Ramos (cell line): ENCODE data around the gene CRIM1.

Experiments
- in situ Hi-C: fragments of 300-500 bp; cut with MboI; formaldehyde crosslinking; loops from one replicate; pipeline ENCODE4 v1.14.3; 2022; ENCODE audit warnings: low sequenced_read_pairs; ENCODE audit not compliant: unreplicated experiment

The CRIM1 gene

DNA sequence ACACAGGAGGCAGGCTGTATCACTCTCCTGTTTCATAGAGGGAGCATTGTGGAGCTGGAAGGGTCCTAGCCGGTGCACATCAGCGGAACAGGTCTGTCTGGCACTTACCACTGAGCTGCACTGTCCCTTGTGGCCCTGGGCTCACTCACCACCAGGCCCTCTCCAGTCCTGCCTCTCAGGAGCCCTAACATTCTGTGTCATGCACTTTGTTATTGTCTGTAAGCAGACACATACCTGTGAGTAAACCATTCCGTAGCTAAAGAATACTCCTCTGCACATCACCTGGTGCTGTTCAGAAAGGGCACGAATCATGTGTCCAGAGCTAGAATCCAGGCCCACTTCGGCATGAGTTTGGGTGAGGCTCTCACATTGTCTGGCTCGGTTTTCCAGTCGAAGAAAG, 93.6 kb downstream of the CRIM1 start:
- in situ Hi-C loops: no loop called here

DNA sequence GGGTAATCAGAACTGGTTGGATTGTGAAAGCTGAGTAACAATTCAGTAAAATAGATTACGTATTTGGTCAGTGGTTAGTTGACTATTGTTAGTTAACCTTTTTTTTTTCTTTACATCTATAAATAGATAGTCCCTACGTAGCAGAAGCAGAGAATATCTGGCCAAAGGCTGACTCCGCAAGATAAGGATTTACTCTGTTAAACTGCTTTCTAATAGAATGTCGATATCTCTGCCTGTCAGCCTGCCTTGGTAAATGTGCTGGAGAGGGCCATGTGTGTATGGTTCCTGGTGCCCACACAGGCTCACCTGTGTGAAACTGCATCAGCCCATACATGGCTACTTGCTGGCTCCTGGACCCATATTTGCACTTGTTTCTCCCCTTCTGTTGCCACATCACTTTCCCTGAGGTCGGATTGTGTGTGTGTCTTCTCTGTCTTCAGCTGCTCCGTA, 94.4 kb downstream of the CRIM1 start:
- in situ Hi-C loops: no loop called here

DNA sequence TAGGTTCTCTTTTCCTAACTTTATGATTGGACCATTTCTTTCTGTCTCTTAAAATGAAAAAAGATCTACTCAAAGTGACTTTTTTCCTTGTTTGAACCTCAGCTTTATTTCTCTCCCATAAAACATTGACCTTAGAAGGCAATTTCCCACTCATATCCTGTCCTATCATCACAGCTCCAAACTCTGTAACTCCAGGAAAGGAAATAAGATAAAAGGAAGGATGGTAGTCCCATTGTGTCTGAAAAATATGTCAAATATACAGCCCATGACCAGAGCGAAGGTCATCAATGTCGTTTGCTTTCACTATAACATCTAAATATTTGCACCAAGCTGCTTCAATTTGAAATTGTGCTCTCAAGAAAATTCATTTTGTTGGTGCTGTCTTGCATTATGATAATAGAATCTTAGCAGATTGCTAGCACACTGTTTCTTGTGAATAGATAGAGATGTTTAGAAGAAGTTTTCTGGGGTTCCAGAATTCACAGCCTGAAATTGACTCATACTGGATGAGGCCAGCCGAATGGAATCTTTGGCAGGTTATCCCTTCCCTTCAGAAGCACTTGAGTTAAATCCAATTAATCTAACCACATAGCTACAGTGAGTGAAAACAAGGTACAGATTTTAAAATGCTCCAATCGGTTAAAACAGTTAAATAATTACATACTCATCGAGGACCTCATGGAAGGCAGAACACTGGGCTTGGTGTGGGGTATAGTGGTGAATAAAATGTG, 95.1 kb downstream of the CRIM1 start:
- in situ Hi-C loops: no loop called here

DNA sequence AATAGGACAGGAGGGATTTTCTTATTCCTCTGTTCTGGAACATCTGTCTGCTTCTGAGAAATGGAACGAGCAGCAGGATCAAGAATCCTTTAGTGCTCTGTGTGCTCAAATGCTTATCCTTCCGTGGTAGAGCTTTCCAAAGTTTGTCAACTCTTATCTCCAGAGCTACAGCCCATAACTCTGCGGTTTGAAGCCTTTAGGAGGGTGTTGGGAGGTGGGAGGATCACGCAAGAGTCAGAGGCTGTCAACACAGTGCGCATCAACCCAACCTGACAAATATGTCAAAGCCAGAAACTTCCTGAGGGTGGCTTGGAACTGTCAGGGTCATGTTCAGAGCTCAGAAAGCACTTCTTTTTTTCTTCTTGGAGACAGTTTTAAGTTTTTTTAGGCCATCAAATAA, 95.9 kb downstream of the CRIM1 start:
- in situ Hi-C loops: no loop called here

DNA sequence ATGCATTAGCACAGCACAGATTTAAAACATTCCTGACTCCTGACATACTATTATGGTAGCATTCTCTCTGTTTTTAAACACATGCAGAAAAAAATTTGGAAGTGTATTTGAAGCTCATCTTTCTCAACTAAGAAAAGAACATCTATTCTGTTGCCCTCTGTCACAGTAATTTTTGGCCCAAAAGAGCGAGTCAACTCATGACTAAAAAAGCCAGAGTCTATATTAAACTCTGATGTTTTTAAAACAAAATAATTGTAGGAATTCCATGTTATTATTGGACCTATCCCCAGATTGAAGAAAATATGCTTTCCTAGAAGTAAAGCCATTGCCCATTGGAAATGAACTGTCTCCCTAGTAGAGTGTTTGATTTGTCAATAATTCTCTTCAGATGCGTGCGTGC, 96.7 kb downstream of the CRIM1 start:
- in situ Hi-C loops: no loop called here

DNA sequence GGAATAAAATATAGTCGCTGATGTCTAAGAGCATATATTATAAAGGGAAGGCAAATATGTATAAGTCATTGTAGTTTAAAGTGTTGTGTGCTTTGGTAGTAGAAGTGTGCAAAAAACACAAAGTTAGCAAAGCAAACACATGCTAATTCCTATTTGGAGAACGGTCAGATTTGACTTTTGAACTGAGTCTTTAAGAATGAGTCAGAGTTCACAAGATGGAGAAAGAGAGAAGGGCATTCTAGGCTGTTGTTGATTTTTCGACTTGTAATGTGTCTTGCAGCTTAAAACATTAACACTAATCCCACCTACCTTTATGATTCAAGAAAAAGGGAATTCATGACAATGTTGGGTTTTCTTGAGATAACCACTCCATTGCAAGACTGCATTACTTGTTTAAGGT, 98.1 kb downstream of the CRIM1 start:
- in situ Hi-C loops: no loop called here

DNA sequence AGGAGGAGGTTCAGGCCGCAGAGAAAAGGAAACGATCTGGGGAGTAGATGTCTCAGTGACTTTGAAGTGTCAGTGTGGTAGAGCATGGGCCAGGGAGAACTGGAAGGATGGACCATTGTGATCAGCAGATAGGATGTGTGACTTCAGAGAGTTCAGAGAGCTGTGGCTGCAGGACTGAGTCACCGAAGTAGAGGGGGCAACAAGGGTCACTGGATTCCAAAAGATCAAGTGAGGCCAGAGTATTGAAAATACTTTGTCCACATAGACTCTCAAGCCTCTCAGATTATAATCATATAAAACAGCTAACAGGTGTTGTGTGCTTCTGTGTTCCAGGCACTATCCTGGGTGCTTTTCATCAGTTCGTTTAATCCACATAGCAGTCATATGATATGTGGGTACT, 99.4 kb downstream of the CRIM1 start:
- in situ Hi-C loops: no loop called here

DNA sequence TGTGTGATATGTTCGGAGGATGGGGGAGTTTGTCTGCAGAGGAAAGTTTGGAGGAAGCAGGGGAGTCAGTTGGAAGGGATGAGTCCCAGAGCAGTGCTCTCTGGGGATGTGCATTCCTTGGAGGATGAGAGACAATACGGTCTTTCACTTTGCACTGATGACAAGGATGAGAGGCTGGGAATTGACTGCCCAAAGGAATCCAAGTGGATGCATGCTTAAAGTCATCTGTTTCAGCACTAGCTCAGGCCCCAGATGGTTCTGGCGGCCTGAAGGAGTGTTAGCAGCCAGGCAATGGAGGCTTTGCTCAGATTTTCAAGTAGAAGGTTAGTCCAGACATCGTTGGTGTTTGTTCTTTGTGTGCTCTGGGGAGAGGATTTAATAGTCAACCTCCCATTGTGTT, 100.2 kb downstream of the CRIM1 start:
- in situ Hi-C loops: no loop called here

DNA sequence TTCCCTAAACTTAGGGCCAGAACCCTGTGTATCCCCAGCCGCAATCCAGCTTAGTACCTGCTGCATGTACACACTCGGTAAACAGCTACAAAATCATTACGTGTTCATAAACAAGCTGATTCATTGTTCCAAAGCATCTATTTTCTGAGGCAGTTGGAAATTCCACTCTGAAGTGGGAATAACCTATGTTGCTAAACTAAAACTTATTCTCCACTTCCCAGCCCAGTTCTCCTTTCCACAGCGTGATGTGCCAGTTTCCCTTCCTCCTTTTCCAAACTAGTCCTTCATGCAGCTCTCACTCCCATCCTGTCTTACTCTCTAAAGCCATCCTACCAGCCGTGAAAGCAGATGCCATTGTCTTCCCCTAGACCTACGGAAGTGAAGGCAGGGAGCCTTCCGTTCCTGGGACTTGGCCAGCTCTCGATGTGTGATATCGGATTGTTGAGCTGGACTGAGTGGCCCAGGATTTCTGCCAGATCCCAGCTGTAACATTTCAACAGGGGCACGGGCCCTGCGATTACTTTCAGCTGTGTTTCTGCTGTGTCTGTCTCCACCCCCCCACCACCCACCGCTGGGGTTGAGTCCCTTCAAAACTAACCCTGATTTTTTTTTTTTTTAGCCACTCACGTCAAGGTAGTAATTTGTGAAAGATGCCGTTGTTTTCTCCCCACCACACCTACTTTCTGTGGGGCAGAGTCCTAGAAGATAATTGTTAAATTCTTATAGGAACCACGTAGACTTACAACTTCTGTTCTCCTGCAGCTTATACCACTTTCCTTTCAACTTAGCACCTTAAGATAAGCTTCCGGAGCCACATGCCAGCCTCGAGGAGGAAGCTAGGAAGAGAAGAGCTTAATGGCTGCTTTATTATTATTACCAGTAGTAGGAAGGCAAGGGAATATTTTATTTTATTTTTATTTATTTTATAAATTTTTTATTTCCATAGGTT, 100.9 kb downstream of the CRIM1 start:
- in situ Hi-C loops: no loop called here

DNA sequence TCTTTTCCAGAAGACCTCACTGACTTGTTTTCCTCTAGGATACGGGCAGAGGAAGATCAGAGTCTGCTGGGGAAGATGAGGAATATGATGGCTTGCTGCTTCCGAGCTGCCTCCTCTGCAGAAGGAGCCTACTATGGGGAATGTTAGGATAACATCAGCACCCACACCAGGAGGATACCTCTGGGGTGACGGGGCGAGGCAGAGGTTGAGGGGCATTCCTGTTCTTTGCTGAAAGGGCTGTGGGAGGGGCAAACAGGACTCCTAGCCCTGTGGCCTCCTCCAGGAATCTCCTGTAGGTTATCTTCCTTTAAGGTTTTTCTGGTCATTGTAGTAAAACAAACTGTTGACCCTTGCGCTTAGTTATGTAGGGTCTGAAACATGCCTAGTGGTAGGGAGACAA, 102.5 kb downstream of the CRIM1 start:
- in situ Hi-C loops: no loop called here

DNA sequence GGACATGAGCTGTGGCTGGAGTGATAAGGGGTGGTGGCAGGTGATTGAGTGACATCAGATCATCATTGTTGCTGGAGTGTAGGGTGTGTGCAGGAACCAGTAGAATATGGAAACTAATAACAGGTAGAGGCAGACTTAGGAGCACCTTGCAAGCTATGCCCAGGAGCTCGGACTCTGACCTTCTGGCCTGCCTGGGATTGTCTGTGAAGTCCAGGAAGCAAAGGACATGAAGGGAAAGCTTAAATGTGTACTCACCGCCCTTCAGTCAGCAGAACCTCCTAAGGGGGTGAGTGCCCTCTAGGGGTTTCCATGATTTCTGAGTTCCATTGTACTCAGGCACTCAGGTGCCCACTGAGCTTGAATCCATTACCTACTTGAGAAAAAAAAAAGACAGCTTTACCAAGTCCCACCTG, 104.2 kb downstream of the CRIM1 start:
- in situ Hi-C loops: no loop called here

DNA sequence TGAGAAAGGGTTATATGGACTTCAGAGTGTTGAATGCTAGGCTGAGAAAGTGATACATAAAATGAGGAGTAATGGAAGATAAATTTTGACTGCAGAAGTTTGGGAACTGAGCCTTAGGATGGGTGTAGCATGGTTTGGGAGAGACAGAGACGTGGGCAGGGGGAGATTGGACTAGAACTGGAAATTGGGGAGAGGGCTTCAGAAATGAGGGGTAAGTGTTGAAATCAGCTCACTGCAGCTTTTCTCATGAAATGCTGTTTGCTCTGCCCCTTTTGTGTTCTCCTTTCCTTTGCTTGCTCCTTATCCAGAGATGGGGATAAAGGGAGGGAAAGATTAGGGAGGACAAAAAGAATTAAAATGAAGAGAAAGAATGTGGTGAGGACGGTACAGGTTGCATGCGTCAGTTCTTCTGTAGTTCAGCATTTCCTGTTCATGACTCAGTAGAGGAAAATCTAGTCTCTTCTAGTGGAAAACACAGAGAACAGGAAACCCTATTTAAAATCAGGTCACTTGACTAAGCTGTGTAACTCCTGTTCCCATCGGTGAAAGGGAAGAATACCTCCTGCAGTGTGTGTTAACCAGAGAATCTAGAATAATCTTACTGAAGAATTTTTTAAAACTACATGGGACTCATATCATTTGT, 105.6 kb downstream of the CRIM1 start:
- in situ Hi-C loops: no loop called here

DNA sequence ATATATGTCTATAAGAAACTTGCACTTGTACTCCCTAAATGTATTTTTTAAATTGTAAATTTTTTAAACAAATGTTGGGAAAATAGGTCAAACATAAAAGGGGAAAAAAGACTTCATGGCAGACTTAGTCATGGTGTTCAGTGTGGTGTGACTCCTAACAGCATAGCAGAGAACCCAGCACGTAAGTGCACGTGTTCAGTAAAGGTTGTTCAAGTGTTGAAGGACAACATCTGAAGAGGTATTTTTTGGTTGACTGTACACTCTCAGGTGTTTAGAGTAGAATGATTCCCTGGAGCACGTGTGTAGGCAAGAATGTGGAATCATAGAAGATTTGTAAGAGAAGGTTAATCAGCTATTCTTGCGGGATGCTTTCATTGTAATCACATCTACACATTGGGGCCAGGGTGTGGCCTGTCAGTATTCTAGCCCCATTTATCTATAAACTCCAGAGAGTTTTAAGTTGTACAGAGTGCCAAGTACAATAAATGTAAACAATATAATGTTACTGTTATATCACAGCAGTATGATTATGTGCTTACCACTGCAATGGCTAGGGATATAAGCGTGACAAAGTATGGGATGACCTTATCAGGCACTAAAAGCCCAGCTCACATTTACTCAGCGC, 106.8 kb downstream of the CRIM1 start:
- in situ Hi-C loops: no loop called here

DNA sequence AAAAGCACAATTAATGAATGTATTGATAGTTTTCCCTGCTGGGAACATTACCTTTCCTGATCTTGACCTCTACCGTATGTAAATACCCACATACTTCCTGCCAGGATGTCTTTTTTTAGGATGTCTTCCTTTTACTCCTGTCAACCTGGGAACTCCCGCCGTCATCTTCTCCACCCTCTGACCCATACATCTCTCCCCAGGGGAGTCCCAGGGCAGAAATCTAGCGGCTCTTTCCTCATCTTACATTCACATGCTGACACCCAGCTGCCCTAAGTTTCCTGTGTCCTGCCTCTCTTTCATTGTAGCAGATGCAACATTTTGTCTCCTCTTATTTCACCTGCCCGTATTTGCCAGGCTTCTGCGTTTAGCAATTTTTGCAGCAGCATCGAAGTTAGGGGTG, 107.8 kb downstream of the CRIM1 start:
- in situ Hi-C loops: no loop called here

DNA sequence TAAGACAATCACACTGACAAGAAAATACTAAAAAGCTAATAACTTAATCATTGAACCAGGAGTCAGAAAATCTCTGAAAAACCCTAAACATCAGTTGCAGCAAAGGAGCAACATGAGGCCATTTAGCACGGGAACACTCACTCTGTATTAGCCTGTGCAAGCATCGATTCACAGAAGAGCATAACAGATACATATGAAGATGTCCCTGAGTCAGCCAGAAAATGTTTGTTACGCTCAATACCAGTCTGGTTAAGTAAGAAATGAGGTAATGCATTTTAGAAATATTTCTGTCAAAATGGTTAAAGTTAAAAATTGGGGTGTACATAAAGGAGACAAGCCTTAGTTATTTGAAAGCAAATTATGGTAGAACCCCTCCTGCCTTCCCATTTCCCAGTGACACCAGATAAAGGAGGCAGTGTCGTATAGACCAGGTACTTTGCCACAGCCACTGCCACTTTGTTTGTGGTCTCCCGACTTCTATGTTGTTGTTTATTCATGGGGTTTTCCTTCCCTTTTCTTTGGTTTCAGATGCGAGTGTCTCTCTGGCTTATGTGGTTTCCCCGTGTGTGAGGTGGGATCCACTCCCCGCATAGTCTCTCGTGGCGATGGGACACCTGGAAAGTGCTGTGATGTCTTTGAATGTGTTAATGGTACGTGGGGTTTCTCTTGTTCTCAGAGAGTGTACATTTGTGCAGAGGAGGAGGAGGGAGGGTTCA, 108.6 kb downstream of the CRIM1 start:
- in situ Hi-C loops: no loop called here

DNA sequence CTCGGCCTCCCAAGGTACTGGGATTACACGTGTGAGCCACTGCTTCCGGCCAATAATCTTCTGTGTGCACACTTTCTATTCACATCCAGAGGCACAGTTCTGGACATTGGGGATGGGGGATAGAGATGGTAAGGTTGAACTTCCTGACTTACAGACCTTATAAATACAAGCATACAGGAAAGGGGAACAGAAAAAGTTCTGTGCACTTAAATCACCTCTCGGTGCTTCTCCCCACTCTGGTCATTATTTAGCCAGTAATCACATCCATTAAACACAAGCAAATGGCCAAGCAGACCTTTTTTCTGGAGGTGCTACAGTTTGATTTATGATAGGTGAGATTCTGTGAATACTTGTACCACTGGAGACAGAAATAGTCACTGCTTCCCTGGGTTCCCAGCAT, 110.6 kb downstream of the CRIM1 start:
- in situ Hi-C loops: no loop called here

DNA sequence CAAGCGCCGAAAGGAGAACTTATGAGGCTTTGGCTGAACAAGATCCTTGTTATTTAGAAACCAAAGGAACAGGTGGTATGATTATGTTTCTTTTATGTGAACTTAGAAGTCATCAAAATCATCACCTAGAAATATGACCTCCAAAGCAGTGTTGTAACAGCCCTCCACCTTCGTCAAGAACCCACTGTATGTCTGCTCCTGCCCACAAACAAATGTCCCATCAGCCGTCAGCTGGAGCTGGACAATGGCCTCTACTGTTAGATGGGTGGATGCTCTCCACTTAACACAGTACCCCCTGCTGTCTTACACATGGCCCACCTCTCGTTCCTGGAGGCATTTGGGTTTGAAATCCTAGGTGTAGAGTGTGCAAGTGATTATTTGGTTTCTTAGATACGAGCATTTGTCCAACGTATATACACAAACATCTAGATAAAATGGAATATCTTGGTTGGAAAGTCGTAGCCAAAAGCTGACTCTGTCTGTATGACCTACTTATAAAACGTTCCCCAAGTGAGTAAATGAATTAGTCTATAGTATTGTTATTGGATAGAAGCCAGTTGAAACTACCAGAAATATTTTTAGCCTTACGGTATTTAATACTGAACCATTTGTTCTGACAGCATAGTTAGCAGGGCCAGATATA, 113.0 kb downstream of the CRIM1 start:
- in situ Hi-C loops: no loop called here

DNA sequence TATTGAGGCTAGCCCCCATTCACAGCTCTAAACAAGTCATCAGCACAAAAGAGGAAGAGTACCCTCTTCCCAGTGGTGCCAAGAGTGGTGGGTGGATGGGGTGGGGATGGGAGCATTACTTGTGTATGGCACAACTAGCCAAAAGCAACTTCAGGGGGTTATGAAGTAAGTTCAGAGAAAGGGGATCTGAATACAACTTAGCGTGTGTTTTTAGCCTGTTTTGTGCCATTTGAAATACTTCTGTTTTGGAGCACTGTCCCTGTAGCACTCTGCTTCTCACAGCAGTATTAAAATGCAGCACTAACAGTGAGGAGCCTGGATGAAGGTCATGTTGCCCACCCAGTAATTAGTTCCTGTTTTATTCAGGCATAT, 113.5 kb downstream of the CRIM1 start:
- in situ Hi-C loops: no loop called here

DNA sequence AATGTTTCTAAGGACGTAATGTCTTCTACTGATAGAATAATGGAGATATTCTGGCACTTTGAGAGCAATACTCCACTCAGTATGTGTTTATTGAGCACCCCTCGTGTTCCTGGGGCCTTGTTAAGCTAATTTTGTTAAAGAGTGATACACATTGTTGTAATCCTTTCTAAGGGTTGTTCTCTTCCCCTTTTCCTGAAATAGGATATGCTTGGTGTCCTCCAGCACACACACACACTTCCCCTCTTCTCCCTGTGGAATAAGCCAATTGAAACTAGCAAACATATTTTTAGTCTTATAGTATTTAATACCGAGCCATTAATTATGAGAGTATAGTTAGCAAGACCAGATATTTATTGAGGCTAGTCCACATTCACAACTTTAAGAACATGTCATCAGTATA, 114.1 kb downstream of the CRIM1 start:
- in situ Hi-C loops: no loop called here

DNA sequence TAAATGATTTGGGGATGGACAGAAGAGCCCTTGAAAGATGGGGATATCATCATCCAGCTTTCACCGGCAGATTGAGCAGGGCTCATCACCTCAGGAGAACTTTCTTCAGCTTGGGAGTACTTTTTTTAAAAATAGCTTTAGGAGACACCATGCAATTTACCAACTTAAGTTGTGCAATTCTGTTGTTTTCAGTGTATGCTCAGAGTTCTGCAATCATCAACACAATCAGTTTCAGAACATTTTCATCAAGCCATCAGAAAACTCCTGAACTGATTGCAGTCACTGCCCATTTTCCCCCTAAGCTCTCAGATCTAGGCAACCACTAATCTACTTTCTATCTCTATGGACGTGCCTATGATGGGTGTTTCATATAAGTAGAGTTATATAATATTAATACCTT, 117.7 kb downstream of the CRIM1 start:
- in situ Hi-C loops: no loop called here
